A549 (cell line): Measurements from ENCODE around the gene MAP4K4. TPM values are rescaled to one million over a fixed set of nuclear protein-coding genes. Genes with fewer than 3 reads are reported as not detected.

Experiments
- ATAC-seq, 2 experiments: fragments of 200-7000 bp in 1 of 2; fragments of >200 bp in 1 of 2; cut with Nextera tagmentation in 1 of 2; cut with Tn5 transposase in 1 of 2; 3 replicates each; pipeline versions ENCODE4 v1.8.0 to v1.9.1; 2018 to 2020; ENCODE audit warnings: mild to moderate bottlenecking in 1 of 2, moderate library complexity in 1 of 2
- CTCF ChIA-PET: fragments of 300-600 bp; sonication (Branson Sonifier 250); formaldehyde crosslinking; extraction: SDS; loops from one replicate; lab custom pipeline; 2021; ENCODE audit warnings: antibody characterized with exemption, inconsistent platforms; lab: Yijun Ruan, JAX
- POLR2A ChIA-PET: fragments of 350-600 bp; formaldehyde crosslinking; extraction: SDS; loops from one replicate; lab custom pipeline; 2021; ENCODE audit warnings: antibody characterized with exemption, inconsistent platforms; lab: Yijun Ruan, JAX
- DNase-seq, 2 experiments: peaks; one replicate each; pipeline versions ENCODE4 v3.0.0 to v3.0.0-alpha.2; 2011 to 2016; ENCODE audit warnings: low read depth in 1 of 2, low spot score in 1 of 2
- FAIRE-seq: peaks from 2 replicates; lab custom pipeline; 2011; peaks lifted over from hg19 to GRCh38; lab: Jason Lieb, UNC
- H3K27ac ChIP-seq, 2 experiments: fragments of >200 bp; sonication (Bioruptor Twin); formaldehyde crosslinking; 3 replicates each; pipeline ENCODE4 v1.5.1; 2016 to 2017
- H3K4me1 ChIP-seq: fragments of >200 bp; sonication (Bioruptor Twin); formaldehyde crosslinking; 3 replicates; pipeline ENCODE4 v1.6.1; 2016
- H3K4me2 ChIP-seq: fragments of >200 bp; sonication (Bioruptor Twin); formaldehyde crosslinking; 3 replicates; pipeline ENCODE4 v1.6.1; 2016
- H3K4me3 ChIP-seq: fragments of >200 bp; sonication (Bioruptor Twin); formaldehyde crosslinking; 3 replicates; pipeline ENCODE4 v1.5.1; 2016
- H3K9me3 ChIP-seq: fragments of >200 bp; sonication (Bioruptor Twin); formaldehyde crosslinking; 3 replicates; pipeline ENCODE4 v1.6.1; 2016
- CBX2 ChIP-seq: fragments of 200-600 bp; sonication (generic); IDR thresholded peaks from 2 replicates; pipeline ENCODE4 v1.6.1; 2016; ENCODE audit warnings: low read depth, mild to moderate bottlenecking, borderline replicate concordance
- CBX8 ChIP-seq: fragments of 200-600 bp; sonication (generic); IDR thresholded peaks from 2 replicates; pipeline ENCODE4 v1.6.1; 2016
- CHD4 ChIP-seq: fragments of 200-600 bp; sonication (generic); IDR thresholded peaks from 2 replicates; pipeline ENCODE4 v1.6.1; 2016; ENCODE audit warnings: antibody characterized with exemption, mild to moderate bottlenecking, borderline replicate concordance
- HDAC2 ChIP-seq: fragments of 200-600 bp; sonication (generic); IDR thresholded peaks from 2 replicates; pipeline ENCODE4 v1.6.1; 2016
- HOXB5 ChIP-seq: fragments of 250-450 bp; sonication (Bioruptor Pico); IDR thresholded peaks from 2 replicates; pipeline ENCODE4 v1.5.0; 2020; ENCODE audit warnings: mild to moderate bottlenecking, moderate library complexity
- JUN ChIP-seq, 2 experiments: fragments of >200 bp; sonication (Bioruptor Twin); formaldehyde crosslinking; IDR thresholded peaks; 2 replicates in 1 of 2; 3 replicates in 1 of 2; pipeline ENCODE4 v1.6.1; 2016 to 2017
- JUNB ChIP-seq: fragments of >200 bp; sonication (Bioruptor Twin); formaldehyde crosslinking; IDR thresholded peaks from 2 replicates; pipeline ENCODE4 v1.6.1; 2016
- KDM1A ChIP-seq: fragments of 200-600 bp; sonication (generic); IDR thresholded peaks from 2 replicates; pipeline ENCODE4 v1.6.1; 2016; ENCODE audit warnings: low read depth, mild to moderate bottlenecking
- KDM5A ChIP-seq: fragments of 200-600 bp; sonication (generic); IDR thresholded peaks from 2 replicates; pipeline ENCODE4 v1.6.1; 2016; ENCODE audit warnings: antibody characterized with exemption, mild to moderate bottlenecking
- MAFK ChIP-seq: fragments of 450-650 bp; IDR thresholded peaks from 2 replicates; pipeline ENCODE4 v1.6.1; 2014; ENCODE audit not compliant: partially characterized antibody
- RARB ChIP-seq: fragments of 250-450 bp; sonication (Bioruptor Pico); IDR thresholded peaks from 2 replicates; pipeline ENCODE4 v1.8.0; 2021; ENCODE audit warnings: mild to moderate bottlenecking, moderate library complexity
- RFX5 ChIP-seq: fragments of 450-650 bp; IDR thresholded peaks from 2 replicates; pipeline ENCODE4 v1.7.1; 2014; ENCODE audit warnings: antibody characterized with exemption, mild to moderate bottlenecking, moderate library complexity
- SREBF2 ChIP-seq: fragments of 450-650 bp; IDR thresholded peaks from 2 replicates; pipeline ENCODE4 v1.6.1; 2014; ENCODE audit warnings: mild to moderate bottlenecking, moderate library complexity
- ZC3H11A ChIP-seq: fragments of 450-650 bp; IDR thresholded peaks from 2 replicates; pipeline ENCODE4 v1.6.1; 2014; ENCODE audit warnings: antibody characterized with exemption, mild to moderate bottlenecking
- WGBS: methylation state at CpG from one replicate; pipeline ENCODE4 v1.1.6; 2017; ENCODE audit errors: missing lambda C conversion rate; 5-methylcytosine and 5-hydroxymethylcytosine counted together
- polyA plus RNA-seq, 4 experiments: library from polyadenylated mRNA; depleted of rRNA in 3 of 4; stranded (reverse); fragments of >200 nt; fragmentation: RNase III in 1 of 4; extraction: RNeasy Plus Mini Kit Qiagen cat#74134 plus additional on column Dnase treatment in 1 of 4; gene quantifications; 2 replicates in 3 of 4; 3 replicates in 1 of 4; pipeline ENCODE4 v1.2.3, GENCODE V29; 2011 to 2017
- TF ChIP-seq, protein P1 (sequence below): fragments of 150-350 bp; IDR thresholded peaks from 2 replicates; pipeline ENCODE4 v1.6.1; 2014; ENCODE audit warnings: low read depth, mild to moderate bottlenecking, low read length
- TF ChIP-seq, protein P2 (sequence below): fragments of 250-450 bp; sonication (Bioruptor Pico); IDR thresholded peaks from 2 replicates; pipeline ENCODE4 v1.5.0; 2021; ENCODE audit warnings: mild to moderate bottlenecking, moderate library complexity, borderline replicate concordance

The MAP4K4 gene
- polyA plus RNA-seq, 2 of the 4 experiments (the other 2 are of a cell fraction) = 61.9 to 82.2 TPM

DNA sequence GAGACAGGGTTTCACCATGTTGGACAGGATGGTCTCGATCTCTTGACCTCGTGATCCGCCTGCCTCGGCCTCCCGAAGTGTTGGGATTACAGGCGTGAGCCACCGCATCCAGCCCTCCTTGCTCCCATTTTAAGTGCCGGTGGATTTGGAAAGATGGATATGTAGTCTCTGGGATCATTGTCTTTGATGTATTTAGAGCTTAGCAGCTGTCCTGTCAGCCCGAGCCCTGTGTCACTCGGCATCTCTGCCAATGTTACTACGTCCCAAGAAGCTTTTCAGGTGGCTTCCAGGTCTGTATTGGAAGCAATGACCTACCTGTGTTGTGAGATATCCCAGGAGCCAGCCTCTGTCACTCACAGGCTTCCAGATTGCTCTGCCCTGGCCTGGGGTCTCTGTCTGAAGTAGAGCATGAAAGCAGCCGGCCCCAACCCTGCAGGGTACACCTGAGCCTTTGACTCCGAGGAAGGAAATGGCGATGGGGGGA lies 35.3 kb downstream of the MAP4K4 start:
- ChIA-PET POLR2A (no interaction called here), CTCF (interaction anchor here (1.0 kb wide), 1 partner anchor 114 kb away, joined by 3 read pairs; no protein-coding TSS in a partner anchor)
- H3K4me3 ChIP-seq = no peak overlapping the region
- no peak for FAIRE-seq
- ATAC-seq = no peak
- H3K9me3 ChIP-seq = no peaks in the 10 kb centered on the region
- H3K4me1 ChIP-seq = peaks cover 58% of the 10 kb centered on the region
- H3K27ac ChIP-seq = no peak overlapping the region; a peak in 1 of 6 replicates
- no peak overlapping the region for H3K4me2 ChIP-seq
- no peak for DNase-seq
- TF ChIP-seq CBX2 = no peak
- TF ChIP-seq JUNB = no peak
- no peak for TF ChIP-seq SREBF2
- WGBS = 96% methylated on average over 14 of the region's 14 CpGs

DNA sequence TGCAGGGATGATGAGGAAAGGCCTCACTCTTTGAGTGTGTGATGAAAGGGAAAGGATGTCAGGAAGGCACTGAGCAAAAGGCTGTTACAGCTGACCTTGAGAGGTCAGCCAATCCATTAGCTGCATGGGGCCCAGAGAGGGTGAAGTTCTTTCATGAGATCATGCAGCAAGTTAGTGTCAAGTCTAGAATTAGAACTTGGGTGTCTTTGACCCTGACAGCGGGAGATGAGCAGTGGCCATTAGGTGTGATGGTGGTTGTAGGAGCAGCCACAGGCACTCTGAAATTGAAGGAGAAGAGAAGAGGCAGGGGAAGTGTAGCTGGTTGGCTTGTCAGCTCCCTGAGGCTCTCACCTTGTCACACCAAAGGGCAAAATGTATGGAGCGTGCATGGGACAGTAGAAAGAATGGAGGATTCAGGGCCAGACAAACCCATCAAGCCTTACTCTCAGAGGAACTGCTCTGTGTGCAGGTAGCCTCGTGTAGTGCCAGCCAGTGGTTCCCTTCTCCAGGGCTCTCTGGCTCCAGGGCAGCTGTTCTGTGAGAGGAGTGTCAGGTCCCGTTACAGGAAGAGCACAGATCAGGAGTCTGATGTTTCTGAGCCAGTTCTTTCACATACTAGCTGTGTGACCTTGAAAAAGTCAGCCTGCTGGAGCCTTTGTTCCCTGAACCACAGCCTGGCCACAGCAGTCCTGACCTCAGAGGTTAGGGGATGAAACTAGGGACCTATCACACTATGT lies 35.9 kb downstream of the MAP4K4 start:
- Histone ChIP-seq H3K9me3 (no peaks in the 10 kb centered on the region), H3K4me3 (no peak overlapping the region), H3K4me1 (peaks cover 64% of the 10 kb centered on the region), H3K4me2 (no peak overlapping the region), H3K27ac (peak overlapping the region in 1 of 2 experiments; percentile 30; a peak in 1 of 6 replicates)
- ChIA-PET CTCF (interaction anchor here (1.0 to 1.5 kb wide), 4 partner anchors 19 to 346 kb away, joined by 3 to 6 read pairs (median 4); partner anchors contain the start of gene CREG2), POLR2A (no interaction called here)
- TF ChIP-seq CHD4 = no peak
- TF ChIP-seq KDM5A = no peak
- TF ChIP-seq, protein P1, sequence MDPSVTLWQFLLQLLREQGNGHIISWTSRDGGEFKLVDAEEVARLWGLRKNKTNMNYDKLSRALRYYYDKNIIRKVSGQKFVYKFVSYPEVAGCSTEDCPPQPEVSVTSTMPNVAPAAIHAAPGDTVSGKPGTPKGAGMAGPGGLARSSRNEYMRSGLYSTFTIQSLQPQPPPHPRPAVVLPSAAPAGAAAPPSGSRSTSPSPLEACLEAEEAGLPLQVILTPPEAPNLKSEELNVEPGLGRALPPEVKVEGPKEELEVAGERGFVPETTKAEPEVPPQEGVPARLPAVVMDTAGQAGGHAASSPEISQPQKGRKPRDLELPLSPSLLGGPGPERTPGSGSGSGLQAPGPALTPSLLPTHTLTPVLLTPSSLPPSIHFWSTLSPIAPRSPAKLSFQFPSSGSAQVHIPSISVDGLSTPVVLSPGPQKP = no peak
- TF ChIP-seq ZC3H11A = no peak
- no peak for TF ChIP-seq CBX8
- TF ChIP-seq HDAC2 = no peak
- no peak for TF ChIP-seq RARB (CRISPR knock-in tag)
- no peak for TF ChIP-seq MAFK
- TF ChIP-seq, protein P2, sequence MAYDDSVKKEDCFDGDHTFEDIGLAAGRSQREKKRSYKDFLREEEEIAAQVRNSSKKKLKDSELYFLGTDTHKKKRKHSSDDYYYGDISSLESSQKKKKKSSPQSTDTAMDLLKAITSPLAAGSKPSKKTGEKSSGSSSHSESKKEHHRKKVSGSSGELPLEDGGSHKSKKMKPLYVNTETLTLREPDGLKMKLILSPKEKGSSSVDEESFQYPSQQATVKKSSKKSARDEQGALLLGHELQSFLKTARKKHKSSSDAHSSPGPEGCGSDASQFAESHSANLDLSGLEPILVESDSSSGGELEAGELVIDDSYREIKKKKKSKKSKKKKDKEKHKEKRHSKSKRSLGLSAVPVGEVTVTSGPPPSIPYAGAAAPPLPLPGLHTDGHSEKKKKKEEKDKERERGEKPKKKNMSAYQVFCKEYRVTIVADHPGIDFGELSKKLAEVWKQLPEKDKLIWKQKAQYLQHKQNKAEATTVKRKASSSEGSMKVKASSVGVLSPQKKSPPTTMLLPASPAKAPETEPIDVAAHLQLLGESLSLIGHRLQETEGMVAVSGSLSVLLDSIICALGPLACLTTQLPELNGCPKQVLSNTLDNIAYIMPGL (CRISPR knock-in tag) = no peak
- DNase-seq (no peak), ATAC-seq (peak in 1 of 2 experiments; percentile 12; a peak in 2 of 6 replicates), FAIRE-seq (no peak)
- 79% methylated on average over 4 of the region's 4 CpGs for WGBS

DNA sequence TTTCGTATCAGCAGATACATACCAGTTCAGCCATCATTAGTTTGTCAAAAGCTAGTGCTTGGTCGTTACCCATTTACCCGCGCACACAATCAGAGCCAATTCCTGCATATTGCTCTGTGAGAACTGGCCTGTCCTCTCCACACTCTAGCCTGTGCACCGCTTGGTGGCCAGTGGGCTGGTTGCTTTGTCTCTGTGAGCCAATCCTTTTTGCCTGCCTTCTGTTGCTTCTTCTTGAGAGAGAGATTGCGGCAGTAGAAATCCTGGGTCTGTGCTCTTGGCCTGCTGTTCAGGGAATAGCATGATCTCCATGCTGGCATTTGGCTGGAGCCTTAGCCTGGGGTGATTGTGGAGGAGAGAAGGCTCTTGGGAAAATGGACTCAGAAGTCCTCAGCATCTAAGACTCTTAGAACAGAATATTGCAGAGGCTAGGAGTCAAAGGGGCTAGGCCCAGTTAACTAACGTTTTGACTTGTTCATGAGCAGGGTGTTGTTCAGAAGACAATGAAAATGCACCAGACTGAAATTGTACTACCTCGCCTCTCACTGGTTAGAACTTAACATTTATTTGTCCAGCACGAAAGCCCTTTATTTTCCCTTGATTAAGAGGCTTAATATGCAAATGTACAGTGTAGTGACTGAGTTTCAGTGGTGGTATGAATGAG lies 37.1 kb downstream of the MAP4K4 start:
- Histone ChIP-seq H3K4me1 (peaks cover 71% of the 10 kb centered on the region), H3K4me2 (peak overlapping the region; percentile 62; the same call in 2 of the 3 replicates), H3K4me3 (no peak overlapping the region), H3K27ac (peak overlapping the region in 1 of 2 experiments; percentile 56; a peak in 4 of 6 replicates), H3K9me3 (no peaks in the 10 kb centered on the region)
- no peak for ATAC-seq
- ChIA-PET POLR2A (no interaction called here), CTCF (interaction anchor here (1.0 to 1.5 kb wide), 3 partner anchors 18 to 347 kb away, joined by 3 to 6 read pairs (median 4); partner anchors contain the start of gene CREG2)
- FAIRE-seq = no peak
- no peak for DNase-seq
- no peak for TF ChIP-seq RFX5
- TF ChIP-seq RARB (CRISPR knock-in tag) = no peak
- no peak for TF ChIP-seq KDM1A
- TF ChIP-seq HOXB5 (CRISPR knock-in tag) = no peak
- no peak for TF ChIP-seq JUNB
- TF ChIP-seq ZC3H11A = no peak
- TF ChIP-seq MAFK = no peak
- no peak for TF ChIP-seq JUN (IDR thresholded peaks at IDR 0.05)
- 79% methylated on average over 9 of the region's 9 CpGs for WGBS
